IPS-15b (cell line): ENCODE data around the gene TAS2R14.

ENCODE experiments used
- H3K27me3 ChIP-seq: one replicate; pipeline ENCODE4 v1.6.1; 2013; ENCODE audit warnings: low read length; ENCODE audit not compliant: control insufficient read depth, insufficient read depth
- H3K36me3 ChIP-seq: one replicate; pipeline ENCODE4 v1.6.1; 2013; ENCODE audit warnings: low read length; ENCODE audit not compliant: control insufficient read depth, insufficient read depth
- H3K4me1 ChIP-seq: one replicate; pipeline ENCODE4 v1.6.1; 2013; ENCODE audit warnings: mild to moderate bottlenecking, low read length; ENCODE audit not compliant: control insufficient read depth, insufficient read depth
- H3K4me3 ChIP-seq: one replicate; pipeline ENCODE4 v1.5.1; 2013; ENCODE audit warnings: low read depth, low read length
- H3K9ac ChIP-seq: one replicate; pipeline ENCODE4 v1.6.1; 2013; ENCODE audit warnings: low read depth, mild to moderate bottlenecking, low read length
- H3K9me3 ChIP-seq: one replicate; pipeline ENCODE4 v1.6.1; 2013; ENCODE audit warnings: mild to moderate bottlenecking, low read length; ENCODE audit not compliant: control insufficient read depth, insufficient read depth

The TAS2R14 gene

DNA sequence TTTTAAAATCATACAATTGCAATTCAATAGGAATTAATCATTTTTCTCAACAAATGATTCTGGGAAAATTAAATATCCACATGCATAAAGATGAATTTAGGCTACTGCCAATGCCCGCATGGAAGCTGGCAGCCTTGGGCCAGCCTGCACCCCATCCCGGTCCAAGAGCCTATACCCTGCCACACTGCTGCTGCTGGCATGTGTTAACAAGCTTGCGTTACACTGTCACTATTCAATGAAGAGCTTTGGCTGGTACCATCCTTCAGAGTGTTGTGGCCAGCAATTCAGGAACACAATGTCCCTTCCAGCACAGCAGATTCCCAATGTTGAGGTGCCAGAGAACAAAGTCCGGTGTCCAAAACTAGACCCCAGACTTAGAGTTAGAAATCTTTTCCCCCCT is 13.6 kb upstream of the TAS2R14 start:
- Histone ChIP-seq H3K27me3 (no peaks in the 10 kb centered on the region), H3K4me3 (no peak overlapping the region), H3K36me3 (no peaks in the 10 kb centered on the region), H3K9me3 (no peaks in the 10 kb centered on the region), H3K4me1 (no peaks in the 10 kb centered on the region), H3K9ac (no peak overlapping the region)

- Histone ChIP-seq H3K4me3 (no peak overlapping the region), H3K9me3 (no peaks in the 10 kb centered on the region), H3K9ac (no peak overlapping the region), H3K27me3 (no peaks in the 10 kb centered on the region), H3K4me1 (peaks cover 5% of the 10 kb centered on the region), H3K36me3 (no peaks in the 10 kb centered on the region)
Measured at GRCh38 chr12:10943167-10943566, 4.1 kb upstream of the TAS2R14 start.

DNA sequence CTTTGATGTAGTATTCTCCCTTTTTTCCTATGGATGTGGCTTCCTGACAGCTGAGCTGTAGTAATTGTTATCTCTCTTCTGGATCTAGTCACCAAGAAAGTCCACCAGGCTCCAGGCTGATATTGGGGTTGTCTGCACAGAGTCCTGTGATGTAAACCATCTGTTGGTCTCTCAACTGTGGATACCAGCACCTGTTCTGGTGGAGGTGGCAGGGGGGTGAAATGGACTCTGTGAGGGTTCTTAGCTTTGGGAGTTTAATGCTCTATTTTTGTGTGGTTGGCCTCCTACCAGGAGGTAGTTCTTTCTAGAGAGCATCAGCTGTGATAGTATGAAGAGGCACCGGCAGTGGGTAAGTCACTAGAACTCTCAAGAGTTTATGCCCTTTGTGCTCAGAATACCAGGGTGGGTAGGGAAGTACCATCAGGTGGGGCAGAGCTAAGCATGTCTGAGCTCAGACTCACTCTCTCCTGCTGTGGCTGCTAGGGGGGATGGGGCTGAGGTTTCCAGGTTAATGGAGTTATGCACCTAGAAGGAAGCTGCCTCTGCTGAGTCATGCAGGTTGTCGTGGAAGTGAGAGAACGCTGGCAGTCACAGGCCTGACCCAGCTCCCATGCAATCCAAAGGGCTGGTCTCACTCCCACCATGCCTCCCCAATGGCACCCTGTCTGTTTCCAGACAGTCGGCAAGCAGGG is 3.0 kb upstream of the TAS2R14 start:
- no peak overlapping the region for H3K4me3 ChIP-seq
- H3K9me3 ChIP-seq: no peaks in the 10 kb centered on the region
- no peaks in the 10 kb centered on the region for H3K27me3 ChIP-seq
- no peak overlapping the region for H3K9ac ChIP-seq
- H3K4me1 ChIP-seq: peaks cover 5% of the 10 kb centered on the region
- H3K36me3 ChIP-seq: no peaks in the 10 kb centered on the region

DNA sequence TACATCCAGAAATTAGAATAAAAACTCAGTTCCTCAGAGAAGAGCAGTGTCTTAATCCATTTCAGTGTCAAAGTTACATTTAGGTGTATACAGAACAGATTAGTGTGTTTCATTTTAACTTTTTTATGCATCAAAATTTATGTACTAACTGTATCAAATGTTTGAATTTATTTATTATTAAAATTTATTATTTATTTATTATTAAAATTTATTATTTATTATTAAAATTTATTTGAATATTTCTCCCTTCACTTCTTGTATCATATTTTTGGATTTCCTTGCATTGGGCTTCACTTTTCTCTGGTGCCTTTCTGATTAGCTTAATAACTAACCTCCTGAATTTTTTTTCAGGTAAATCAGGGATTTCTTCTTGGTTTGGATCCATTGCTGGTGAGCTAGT is 2.3 kb upstream of the TAS2R14 start:
- Histone ChIP-seq H3K36me3 (no peaks in the 10 kb centered on the region), H3K9ac (no peak overlapping the region), H3K4me1 (peaks cover 5% of the 10 kb centered on the region), H3K4me3 (no peak overlapping the region), H3K9me3 (no peaks in the 10 kb centered on the region), H3K27me3 (no peaks in the 10 kb centered on the region)

- H3K36me3 ChIP-seq: no peaks in the 10 kb centered on the region
- H3K9me3 ChIP-seq: no peaks in the 10 kb centered on the region
- no peaks in the 10 kb centered on the region for H3K27me3 ChIP-seq
- no peak overlapping the region for H3K4me3 ChIP-seq
- no peak overlapping the region for H3K9ac ChIP-seq
- peaks cover 11% of the 10 kb centered on the region for H3K4me1 ChIP-seq
Measured at GRCh38 chr12:10940389-10940788, 1.3 kb upstream of the TAS2R14 start.

GRCh38 chr12:10936506-10936905 is 2.6 kb downstream of the TAS2R14 start:
- H3K9me3 ChIP-seq: no peaks in the 10 kb centered on the region
- H3K36me3 ChIP-seq: no peaks in the 10 kb centered on the region
- no peak overlapping the region for H3K4me3 ChIP-seq
- no peak overlapping the region for H3K9ac ChIP-seq
- no peaks in the 10 kb centered on the region for H3K27me3 ChIP-seq
- peaks cover 6% of the 10 kb centered on the region for H3K4me1 ChIP-seq

DNA sequence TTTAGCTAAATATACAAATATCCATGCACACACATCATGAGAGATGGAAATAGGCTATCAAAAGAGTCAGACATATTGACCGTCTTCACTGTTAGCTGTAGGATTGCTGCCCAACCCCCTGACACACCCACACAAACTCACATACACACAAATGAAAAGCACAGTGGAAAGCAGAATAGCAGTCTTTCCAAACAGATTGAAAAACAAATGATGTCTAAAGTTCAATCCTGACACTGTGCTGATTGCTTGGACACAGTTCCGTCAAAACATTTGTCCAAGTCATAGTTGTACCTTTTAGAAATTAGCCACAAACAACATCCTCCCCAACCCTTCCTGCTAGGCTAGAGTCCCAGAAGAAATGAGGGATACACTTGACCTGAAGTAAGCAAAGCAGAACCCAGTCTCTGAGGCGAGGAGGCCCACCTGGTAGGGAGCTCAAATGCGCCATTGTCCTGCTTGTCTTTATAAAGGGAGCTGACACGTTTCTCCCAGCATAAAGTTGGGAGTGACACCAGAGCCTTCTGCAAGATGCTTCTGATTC is 10.2 kb downstream of the TAS2R14 start, which contains the start of gene PRH2:
Gene PRH2, plus strand, starts transcription at position 491 of the 541 bp plus-strand sequence. Its CDS starts 38 bp downstream, at position 529.
- Histone ChIP-seq H3K27me3 (no peaks in the 10 kb centered on the region), H3K9me3 (no peaks in the 10 kb centered on the region), H3K4me1 (no peaks in the 10 kb centered on the region), H3K4me3 (no peak within 1 kb of the TSS), H3K9ac (no peak within 1 kb of the TSS), H3K36me3 (no peaks in the 10 kb centered on the region)

DNA sequence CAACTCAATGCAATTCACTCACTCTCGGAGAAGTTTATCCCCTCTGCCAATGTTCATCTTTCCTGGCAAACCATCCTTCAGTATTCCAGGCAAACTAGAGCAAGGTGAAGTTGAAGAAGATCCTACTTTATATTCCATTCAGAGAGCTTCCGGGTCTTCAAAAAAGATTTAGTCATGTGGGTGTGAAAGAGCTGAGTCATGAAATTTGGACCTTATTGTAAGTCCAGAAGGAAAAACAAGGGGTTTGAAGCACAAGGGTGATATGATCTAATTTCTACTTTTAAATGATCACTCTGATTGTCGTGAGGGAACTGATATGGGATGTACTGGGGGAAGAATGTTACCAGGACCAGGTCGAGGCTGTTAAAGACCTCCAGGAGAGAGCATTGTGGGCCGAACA is 12.8 kb downstream of the TAS2R14 start:
- Histone ChIP-seq H3K27me3 (no peaks in the 10 kb centered on the region), H3K9me3 (no peaks in the 10 kb centered on the region), H3K36me3 (no peaks in the 10 kb centered on the region), H3K9ac (no peak overlapping the region), H3K4me1 (no peaks in the 10 kb centered on the region), H3K4me3 (no peak overlapping the region)

DNA sequence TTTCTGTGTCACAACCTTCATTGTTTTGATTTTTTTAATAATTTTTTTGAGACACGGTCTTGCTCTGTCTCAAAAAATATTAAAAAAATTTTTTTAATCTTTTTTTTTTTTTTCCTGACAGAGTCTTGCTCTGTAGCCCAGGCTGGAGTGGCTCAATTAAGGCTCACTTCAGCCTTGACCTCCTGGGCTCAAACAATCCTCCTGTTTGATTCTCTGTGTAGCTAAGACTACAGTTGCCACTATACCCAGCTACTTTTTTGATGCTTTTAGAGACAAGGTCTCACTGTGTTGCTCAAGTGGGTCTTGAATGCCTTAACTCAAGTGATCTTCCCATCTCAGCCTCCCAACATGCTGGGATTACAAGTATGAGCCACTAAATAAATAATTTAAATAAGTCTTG is 19.3 kb downstream of the TAS2R14 start:
- Histone ChIP-seq H3K9ac (no peak overlapping the region), H3K27me3 (no peaks in the 10 kb centered on the region), H3K4me3 (no peak overlapping the region), H3K36me3 (no peaks in the 10 kb centered on the region), H3K4me1 (no peaks in the 10 kb centered on the region), H3K9me3 (no peaks in the 10 kb centered on the region)

DNA sequence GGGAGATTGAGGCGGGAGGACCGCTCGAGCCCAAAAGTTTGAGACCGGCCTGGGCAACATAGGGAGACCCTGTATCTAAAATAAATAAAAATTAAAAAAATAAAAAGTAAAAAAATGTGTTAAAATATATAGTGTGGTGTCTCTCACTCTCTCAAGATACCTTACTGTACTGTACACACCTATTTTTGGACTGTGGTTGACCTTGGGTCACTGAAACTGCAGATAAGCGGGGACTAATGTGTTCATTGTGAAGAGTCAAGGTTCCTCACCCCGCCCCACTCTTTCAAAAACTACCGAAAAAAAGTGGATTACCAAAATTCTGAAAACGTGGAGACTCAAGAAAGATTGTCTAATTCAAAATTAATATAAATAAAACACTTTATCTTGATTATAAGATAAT is 28.7 kb downstream of the TAS2R14 start:
- H3K27me3 ChIP-seq: no peaks in the 10 kb centered on the region
- H3K4me1 ChIP-seq: no peaks in the 10 kb centered on the region
- no peak overlapping the region for H3K9ac ChIP-seq

DNA sequence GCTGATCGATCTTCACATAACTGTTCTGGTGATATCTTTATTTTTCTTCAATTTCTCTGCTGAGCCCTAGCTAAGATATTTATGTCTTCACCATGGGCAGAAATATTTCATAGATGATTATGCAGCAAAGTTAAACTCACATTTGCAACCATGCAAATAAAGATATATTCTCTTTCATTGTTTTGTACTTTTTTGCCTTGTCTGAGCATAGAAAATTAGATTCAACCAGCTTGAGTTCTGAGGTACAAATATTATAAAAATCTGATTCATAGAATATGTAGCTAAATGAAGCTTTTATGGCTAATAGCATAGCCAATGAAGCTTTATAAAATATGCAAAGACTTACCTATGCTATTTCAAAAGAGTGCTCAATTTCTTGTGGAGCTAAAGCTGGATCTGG is 29.6 kb downstream of the TAS2R14 start, which contains the start of gene TAS2R13:
Gene TAS2R13, minus strand, starts transcription at position 101 of the 400 bp plus-strand sequence. CDS start 264 bp downstream, outside the sequence.
- H3K4me1 ChIP-seq: no peaks in the 10 kb centered on the region
- H3K4me3 ChIP-seq: no peak within 1 kb of the TSS
- H3K36me3 ChIP-seq: no peaks in the 10 kb centered on the region
- H3K9me3 ChIP-seq: no peaks in the 10 kb centered on the region
- no peaks in the 10 kb centered on the region for H3K27me3 ChIP-seq
- no peak within 1 kb of the TSS for H3K9ac ChIP-seq

More for the DNA sequence above, 28.7 kb downstream of the TAS2R14 start:
- Histone ChIP-seq H3K9me3 (no peaks in the 10 kb centered on the region), H3K4me3 (no peak overlapping the region), H3K36me3 (no peaks in the 10 kb centered on the region)

GRCh38 chr12:10904686-10905085 is 34.4 kb downstream of the TAS2R14 start:
- H3K27me3 ChIP-seq: no peaks in the 10 kb centered on the region

More at GRCh38 chr12:10904686-10905085, 34.4 kb downstream of the TAS2R14 start:
- H3K4me1 ChIP-seq: no peaks in the 10 kb centered on the region
- H3K9ac ChIP-seq: no peak overlapping the region
- H3K4me3 ChIP-seq: no peak overlapping the region
- no peaks in the 10 kb centered on the region for H3K36me3 ChIP-seq
- no peaks in the 10 kb centered on the region for H3K9me3 ChIP-seq
